ENCODE results near the gene METTL2B.
"Not testable (repeated sequence)": the region's sequence is repeated elsewhere in the genome, so short reads cannot be mapped to it uniquely, and the experiment has no call there.

METTL2B gene

DNA sequence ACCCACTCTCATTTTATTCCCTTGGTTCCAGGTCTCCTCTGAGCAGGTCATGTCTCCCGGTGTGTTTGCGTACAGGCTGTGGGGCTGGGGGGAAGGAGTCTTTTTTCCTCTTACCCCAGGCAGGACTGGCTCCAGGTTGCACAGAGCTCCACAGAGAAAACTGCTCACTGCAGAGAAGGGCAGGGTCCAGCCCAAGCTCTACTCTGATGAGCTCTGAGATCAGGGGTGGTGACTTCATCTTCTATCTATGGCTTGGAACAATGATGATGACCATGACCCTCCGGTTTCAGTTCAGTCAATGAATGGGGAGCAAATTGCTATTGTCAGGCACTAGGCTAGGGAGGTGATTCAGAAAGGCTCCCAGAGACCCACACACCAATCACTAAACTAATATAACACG, 49.0 kb downstream of the METTL2B start:
- H3K4me3 ChIP-seq; in situ Hi-C loops (cut with MboI; ENCODE audit: low sequenced_read_pairs); DNase-seq (ENCODE audit: low spot score in 2 of 2); H3K4me1 ChIP-seq; H3K36me3 ChIP-seq (replicated peaks); H3K9me3 ChIP-seq; H3K27me3 ChIP-seq (ENCODE audit: low read depth): not testable (repeated sequence)

DNA sequence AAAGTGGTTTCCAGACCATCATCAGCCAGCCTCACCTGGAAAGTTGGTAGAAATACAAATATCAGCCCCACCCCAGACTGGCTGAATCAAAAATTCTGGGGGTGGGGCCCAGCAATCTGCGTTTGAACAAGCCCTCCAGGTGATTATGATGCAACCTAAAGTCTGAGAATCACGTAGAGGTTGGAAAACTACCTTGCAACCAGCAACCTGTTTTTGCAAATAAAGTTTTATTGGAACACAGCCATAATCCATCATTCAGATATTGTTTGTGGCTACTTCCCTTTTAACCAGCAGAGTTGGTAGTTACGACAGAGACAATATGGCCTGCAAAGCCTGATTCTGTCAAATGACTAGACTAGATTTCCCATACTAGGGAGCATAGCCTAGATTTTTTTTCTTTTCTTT, 49.5 kb downstream of the METTL2B start:
- H3K36me3 ChIP-seq (replicated peaks); in situ Hi-C loops (cut with MboI; ENCODE audit: low sequenced_read_pairs); H3K27me3 ChIP-seq (ENCODE audit: low read depth); H3K4me1 ChIP-seq; H3K4me3 ChIP-seq; H3K9me3 ChIP-seq; DNase-seq (ENCODE audit: low spot score in 2 of 2): not testable (repeated sequence)

DNA sequence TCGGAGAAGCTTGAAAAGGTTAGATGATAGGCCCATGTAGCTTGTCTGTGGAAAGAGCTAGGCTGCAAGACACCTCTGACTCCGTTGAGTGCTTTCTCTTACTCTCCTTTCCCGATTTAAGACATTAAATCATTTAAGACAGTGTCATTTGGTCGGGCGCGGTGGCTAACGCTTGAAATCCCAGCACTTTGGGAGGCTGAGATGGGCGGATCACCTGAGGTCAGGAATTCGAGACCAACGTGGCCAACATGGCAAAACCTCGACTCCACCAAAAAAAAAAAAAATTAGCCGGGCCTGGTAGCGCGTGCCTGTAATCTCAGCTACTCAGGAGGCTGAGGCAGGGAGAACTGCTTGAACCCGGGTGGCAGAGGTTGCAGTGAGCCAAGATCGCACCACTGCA, 52.6 kb downstream of the METTL2B start:
- in situ Hi-C loops (cut with MboI; ENCODE audit: low sequenced_read_pairs); H3K36me3 ChIP-seq (replicated peaks); H3K4me3 ChIP-seq; H3K27me3 ChIP-seq (ENCODE audit: low read depth); DNase-seq (ENCODE audit: low spot score in 2 of 2); H3K9me3 ChIP-seq: not testable (repeated sequence)
- peaks cover 13% of the 10 kb centered on the region for H3K4me1 ChIP-seq

DNA sequence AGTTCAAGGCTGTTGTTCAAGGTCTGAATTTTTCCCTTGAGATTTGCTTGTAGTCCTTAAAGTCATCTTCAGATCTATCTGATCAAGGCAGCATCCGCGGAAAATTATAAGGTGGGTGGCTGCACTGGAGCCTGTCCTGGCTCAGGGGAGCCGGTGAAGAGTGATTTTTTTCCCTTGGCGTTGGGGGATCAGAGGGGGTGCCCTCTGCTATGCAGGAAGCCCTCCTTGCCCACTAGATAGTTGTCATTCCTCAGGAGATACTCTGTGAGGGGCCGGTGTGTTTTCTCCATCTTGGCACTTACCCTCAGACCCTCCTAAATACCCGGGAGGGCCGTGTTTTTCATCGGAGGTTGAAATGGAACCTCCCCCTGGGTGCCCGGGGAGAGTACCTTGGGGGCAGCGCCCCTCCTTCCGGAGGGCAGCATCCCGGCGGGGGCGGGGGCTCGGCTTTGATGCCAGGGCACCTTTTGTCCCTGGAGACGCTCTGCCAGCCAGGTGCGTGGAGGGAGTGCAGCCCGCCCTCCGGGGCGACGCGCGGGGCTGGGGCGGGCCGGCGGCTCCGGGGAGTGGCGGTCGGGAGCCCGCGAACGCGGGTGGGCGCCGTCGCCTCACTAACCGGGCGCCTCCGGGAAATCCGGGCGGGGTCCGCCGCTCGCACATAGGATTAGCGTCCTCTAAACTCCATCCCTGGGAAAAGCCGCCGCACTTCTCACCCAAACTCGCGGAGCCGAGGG, 53.7 kb downstream of the METTL2B start:
- in situ Hi-C loops (cut with MboI; ENCODE audit: low sequenced_read_pairs); H3K9me3 ChIP-seq; H3K27me3 ChIP-seq (ENCODE audit: low read depth); H3K36me3 ChIP-seq (replicated peaks): not testable (repeated sequence)
- H3K4me3 ChIP-seq = peak overlapping the region; percentile 36
- H3K4me1 ChIP-seq = peaks cover 13% of the 10 kb centered on the region
- peak in 1 of 2 experiments; percentile 20 for DNase-seq (ENCODE audit: low spot score in 2 of 2)

DNA sequence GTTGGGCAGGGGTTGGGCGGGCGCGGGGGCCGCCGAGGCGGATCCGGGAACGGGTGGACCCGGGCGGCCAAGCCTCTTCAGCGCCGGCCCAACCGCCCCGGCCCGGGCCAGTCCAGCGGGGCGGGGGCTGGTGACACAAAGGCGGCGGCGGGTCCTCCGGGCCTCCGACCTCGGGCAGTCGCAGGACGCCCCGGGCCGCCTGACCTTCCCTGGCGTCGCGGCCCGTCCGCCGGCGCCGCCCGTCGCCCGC, 54.2 kb downstream of the METTL2B start:
- H3K36me3 ChIP-seq (replicated peaks) = peaks cover 10% of the 10 kb centered on the region
- H3K27me3 ChIP-seq (ENCODE audit: low read depth) = no peaks in the 10 kb centered on the region
- H3K4me3 ChIP-seq = peak overlapping the region; percentile 36
- no peak for DNase-seq (ENCODE audit: low spot score in 2 of 2)
- in situ Hi-C loops (cut with MboI; ENCODE audit: low sequenced_read_pairs) = no loop called here
- peaks cover 13% of the 10 kb centered on the region for H3K4me1 ChIP-seq
- no peaks in the 10 kb centered on the region for H3K9me3 ChIP-seq

DNA sequence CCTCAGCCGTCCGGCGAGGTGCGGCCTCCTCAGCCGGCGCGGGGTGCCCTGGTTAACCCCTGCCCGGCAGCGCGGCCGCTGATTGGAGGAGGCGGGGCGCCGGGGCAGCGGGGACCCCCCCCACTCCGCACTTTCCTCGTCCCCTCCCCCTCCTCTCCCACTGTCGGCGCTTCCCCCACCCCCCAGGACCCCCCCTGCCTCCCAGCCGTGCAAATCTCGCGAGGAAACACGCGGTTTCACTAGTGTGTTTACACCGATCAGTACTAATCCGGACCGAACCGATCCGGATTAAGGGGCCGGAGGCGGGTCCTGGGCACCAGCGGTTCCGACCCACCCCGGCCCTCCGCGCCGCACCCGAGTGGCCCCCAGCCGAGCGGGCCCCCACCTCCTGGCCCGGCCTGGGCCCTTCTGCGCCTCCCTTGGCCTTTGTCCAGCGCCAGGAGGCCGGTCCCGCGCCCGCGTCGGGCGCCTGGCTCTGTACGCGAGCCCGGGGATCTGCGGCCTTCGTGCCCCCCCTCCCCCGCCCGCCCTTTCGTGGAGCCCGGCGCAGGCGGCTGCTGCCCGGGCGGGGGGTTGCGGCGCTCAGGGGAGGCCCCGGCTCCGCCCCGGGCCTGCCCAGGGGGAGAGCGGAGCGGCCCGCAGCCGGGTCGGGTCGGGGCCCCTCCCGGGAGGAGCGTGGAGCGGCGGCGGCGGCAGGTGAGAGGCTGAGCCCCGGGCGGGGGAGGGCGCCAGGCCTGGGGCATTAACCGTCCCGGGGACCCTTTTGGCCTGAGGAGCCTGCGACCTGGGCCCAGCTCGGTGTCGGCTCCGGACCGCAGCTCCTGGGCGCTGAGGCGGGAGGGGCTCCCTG, 54.8 kb downstream of the METTL2B start:
- DNase-seq (ENCODE audit: low spot score in 2 of 2) = peak; percentile 79 to 92
- H3K36me3 ChIP-seq (replicated peaks); in situ Hi-C loops (cut with MboI; ENCODE audit: low sequenced_read_pairs); H3K27me3 ChIP-seq (ENCODE audit: low read depth); H3K9me3 ChIP-seq: not testable (repeated sequence)
- peaks cover 13% of the 10 kb centered on the region for H3K4me1 ChIP-seq
- H3K4me3 ChIP-seq = peak overlapping the region; percentile 64

DNA sequence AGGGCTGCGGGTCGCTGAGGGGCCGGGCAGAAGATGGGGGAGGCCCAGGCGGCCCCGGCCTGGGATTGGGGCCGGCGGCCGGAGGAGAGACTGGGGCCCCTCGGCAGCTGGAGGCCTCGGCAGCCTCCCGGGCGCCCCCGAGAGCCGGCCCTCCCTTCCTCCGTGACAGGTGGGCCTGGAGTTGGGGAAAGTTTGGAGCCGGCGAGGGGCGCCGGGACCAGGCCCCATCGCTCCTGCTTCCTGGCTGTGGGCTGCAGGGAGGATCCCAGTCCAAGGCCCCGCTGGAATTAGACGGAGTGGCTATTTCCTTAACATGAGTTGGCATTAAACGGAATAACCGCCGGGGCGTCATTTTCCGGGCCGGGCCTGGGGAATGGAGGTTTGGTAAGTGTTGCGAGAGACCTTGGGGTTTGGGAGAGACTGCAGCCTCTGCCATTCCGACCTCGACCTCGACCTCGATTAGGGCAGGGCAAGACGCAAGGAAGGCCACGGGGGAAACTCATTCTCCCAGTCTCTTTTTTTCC, 55.5 kb downstream of the METTL2B start:
- H3K27me3 ChIP-seq (ENCODE audit: low read depth); H3K9me3 ChIP-seq; H3K36me3 ChIP-seq (replicated peaks); in situ Hi-C loops (cut with MboI; ENCODE audit: low sequenced_read_pairs): not testable (repeated sequence)
- Histone ChIP-seq H3K4me3 (peak overlapping the region; percentile 64), H3K4me1 (peaks cover 13% of the 10 kb centered on the region)
- DNase-seq (ENCODE audit: low spot score in 2 of 2) = peak in 1 of 2 experiments; percentile 44

DNA sequence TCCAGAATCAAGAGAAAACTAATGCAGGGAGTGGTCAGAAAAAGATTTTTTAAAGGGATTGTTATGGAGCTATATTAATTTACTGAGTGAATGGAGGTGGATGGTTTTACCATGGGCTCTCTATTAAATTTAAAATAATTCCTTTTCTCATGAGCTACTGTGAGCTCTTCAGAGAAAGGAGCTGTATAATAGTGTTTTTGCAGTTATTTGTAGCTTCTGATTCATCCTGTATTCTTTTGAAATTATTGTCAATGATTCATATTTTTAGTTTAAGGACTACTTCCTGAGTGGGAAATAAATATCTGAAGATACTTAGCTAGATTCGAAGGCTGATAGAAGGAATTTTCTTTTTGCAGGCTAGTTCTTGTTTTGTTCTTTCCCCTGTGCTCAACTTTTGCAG, 56.4 kb downstream of the METTL2B start:
- H3K36me3 ChIP-seq (replicated peaks); in situ Hi-C loops (cut with MboI; ENCODE audit: low sequenced_read_pairs); H3K27me3 ChIP-seq (ENCODE audit: low read depth); H3K9me3 ChIP-seq; DNase-seq (ENCODE audit: low spot score in 2 of 2): not testable (repeated sequence)
- peak overlapping the region; percentile 64 for H3K4me3 ChIP-seq
- peaks cover 13% of the 10 kb centered on the region for H3K4me1 ChIP-seq

DNA sequence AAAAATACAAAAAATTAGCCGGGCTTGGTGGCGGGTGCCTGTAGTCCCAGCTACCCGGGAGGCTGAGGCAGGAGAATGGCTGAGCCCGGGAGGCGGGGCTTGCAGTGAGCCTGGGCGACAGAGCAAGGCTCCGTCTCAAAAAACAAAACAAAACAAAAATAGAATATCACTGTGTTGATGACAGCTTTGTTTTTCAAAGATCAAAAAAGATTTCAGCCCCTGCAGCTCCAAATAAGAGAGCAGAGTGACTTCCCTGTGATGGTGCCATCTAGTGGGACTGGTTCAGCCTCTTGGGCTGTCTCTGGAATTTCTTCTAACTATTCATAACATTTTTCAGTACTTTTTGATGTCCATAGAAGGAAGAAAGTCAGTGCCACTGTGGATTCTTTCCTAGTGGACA, 60.9 kb downstream of the METTL2B start:
- H3K27me3 ChIP-seq (ENCODE audit: low read depth); in situ Hi-C loops (cut with MboI; ENCODE audit: low sequenced_read_pairs); DNase-seq (ENCODE audit: low spot score in 2 of 2); H3K4me3 ChIP-seq; H3K9me3 ChIP-seq; H3K4me1 ChIP-seq: not testable (repeated sequence)
- peaks cover 15% of the 10 kb centered on the region for H3K36me3 ChIP-seq (replicated peaks)

DNA sequence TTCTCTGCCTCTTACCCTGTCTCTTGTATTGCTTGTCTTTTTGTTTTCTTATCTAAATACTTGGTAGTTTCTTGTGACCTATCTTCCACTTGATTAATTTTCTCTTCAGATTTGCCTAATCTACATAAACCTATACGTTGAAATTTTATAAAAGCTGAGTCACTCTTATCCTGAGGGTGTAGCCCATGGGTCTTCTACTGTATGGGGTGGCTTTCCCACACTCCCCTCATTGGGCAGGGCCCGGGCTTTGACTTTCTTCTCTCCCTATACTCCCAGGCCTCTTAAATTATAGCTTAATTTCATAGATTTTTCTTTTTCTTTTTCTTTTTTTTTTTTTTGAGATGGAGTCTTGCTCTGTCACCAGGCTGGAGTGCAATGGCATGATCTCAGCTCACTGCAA, 66.0 kb downstream of the METTL2B start:
- H3K27me3 ChIP-seq (ENCODE audit: low read depth); H3K4me3 ChIP-seq; in situ Hi-C loops (cut with MboI; ENCODE audit: low sequenced_read_pairs); H3K4me1 ChIP-seq; DNase-seq (ENCODE audit: low spot score in 2 of 2); H3K9me3 ChIP-seq: not testable (repeated sequence)
- H3K36me3 ChIP-seq (replicated peaks) = peaks cover 20% of the 10 kb centered on the region

DNA sequence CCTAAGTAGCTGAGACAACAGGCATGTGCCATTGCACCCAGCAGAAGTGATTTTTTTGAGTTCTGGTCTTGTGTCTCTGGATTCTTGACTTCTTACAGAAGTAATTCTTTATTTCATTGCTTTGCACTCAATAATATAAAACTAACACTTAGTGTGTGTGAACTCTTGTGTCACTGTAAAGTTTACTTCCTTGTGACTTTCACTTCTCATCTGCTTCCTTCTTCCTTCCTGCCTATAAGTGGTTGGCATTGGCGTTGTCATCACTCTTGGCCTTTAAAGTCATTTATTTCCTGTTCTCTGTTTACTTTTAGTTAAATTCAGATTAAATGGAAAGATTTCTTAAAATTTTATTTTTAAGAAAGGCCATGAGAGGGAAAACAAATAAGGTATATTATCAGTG, 66.8 kb downstream of the METTL2B start:
- DNase-seq (ENCODE audit: low spot score in 2 of 2); H3K9me3 ChIP-seq; H3K27me3 ChIP-seq (ENCODE audit: low read depth); H3K4me3 ChIP-seq; in situ Hi-C loops (cut with MboI; ENCODE audit: low sequenced_read_pairs); H3K4me1 ChIP-seq: not testable (repeated sequence)
- peaks cover 23% of the 10 kb centered on the region for H3K36me3 ChIP-seq (replicated peaks)

DNA sequence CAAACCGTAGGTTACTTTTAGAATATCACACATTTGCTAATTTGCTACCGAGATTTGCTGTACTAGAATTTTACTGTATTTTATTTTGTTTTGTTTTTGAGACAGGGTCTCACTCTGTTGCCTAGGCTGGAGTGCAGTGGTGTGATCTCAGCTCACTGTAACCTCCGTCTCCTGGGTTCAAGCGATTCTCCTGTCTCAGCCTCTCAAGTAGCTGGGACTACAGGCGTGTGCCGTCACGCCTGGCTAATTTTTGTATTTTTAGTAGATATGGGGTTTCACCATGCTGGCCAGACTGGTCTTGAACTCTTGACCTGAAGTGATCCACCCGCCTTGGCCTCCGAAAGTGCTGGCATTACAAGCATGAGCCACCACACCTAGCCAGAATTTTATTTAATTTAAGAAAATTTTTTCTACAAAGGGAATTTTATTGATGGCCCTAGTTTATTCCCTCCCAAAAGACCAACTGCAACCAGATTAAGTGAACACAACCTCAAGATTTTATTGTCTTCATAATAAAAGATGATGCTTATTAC, 69.8 kb downstream of the METTL2B start:
- DNase-seq (ENCODE audit: low spot score in 2 of 2); H3K9me3 ChIP-seq; H3K4me1 ChIP-seq; H3K27me3 ChIP-seq (ENCODE audit: low read depth); H3K4me3 ChIP-seq; in situ Hi-C loops (cut with MboI; ENCODE audit: low sequenced_read_pairs): not testable (repeated sequence)
- H3K36me3 ChIP-seq (replicated peaks) = peaks cover 18% of the 10 kb centered on the region

DNA sequence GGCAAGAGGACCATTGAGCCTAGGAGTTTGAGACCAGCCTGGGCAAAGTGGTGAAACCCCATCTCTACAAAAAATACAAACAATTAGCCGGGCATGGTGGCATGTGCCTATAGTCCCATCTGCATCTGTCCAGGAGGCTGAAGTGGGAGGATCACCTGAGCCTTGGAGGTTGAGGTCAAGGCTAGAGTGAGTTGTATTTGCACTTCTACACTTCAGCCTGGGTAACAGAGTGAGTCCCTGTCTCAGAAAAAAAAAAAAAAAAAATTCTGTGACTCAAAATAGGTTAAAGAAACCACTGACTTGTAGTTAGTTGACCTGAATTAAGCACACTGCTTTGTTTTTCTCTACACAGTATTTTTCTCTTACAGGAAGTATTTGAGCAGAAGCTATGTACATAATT, 74.4 kb downstream of the METTL2B start:
- Histone ChIP-seq H3K4me3 (no peak overlapping the region), H3K36me3 (replicated peaks) (peaks cover 13% of the 10 kb centered on the region), H3K9me3 (no peaks in the 10 kb centered on the region), H3K4me1 (no peaks in the 10 kb centered on the region), H3K27me3 (ENCODE audit: low read depth) (no peaks in the 10 kb centered on the region)
- DNase-seq (ENCODE audit: low spot score in 2 of 2) = no peak
- in situ Hi-C loops (cut with MboI; ENCODE audit: low sequenced_read_pairs) = no loop called here

DNA sequence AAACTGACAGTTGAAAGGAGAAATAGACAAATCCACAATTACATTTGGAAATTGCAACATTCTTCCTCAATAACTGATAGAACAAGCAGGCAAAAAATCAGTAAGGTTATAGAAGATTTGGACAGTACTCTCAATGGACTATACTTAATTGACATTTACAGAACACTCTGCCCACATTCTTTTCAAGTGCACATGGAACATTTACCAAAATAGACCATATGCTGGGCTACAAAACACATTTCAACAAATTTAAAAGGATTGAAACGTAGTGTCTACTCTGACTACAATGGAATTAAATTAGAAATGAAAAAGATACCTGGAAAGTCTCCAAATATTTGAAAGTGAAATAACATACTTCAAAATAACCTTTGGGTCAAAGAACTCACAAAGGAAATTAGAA, 77.8 kb downstream of the METTL2B start:
- in situ Hi-C loops (cut with MboI; ENCODE audit: low sequenced_read_pairs); H3K36me3 ChIP-seq (replicated peaks): not testable (repeated sequence)

More for the DNA sequence above, 77.8 kb downstream of the METTL2B start:
- DNase-seq (ENCODE audit: low spot score in 2 of 2); H3K9me3 ChIP-seq; H3K27me3 ChIP-seq (ENCODE audit: low read depth); H3K4me1 ChIP-seq; H3K4me3 ChIP-seq: not testable (repeated sequence)

Measured in HAP-1 (cell line).